Measurements from ENCODE around the gene OPCML. TPM values are rescaled to one million over a fixed set of nuclear protein-coding genes. Genes with fewer than 3 reads are reported as not detected.
A peak's percentile ranks its signal among the peaks of the same experiment; 100 is the strongest.

The OPCML gene
- total and polyA plus RNA-seq, 2 donors (not counting 1 experiment from before 2014, with no cell fraction given) = 0.99 to 2.8 TPM

DNA sequence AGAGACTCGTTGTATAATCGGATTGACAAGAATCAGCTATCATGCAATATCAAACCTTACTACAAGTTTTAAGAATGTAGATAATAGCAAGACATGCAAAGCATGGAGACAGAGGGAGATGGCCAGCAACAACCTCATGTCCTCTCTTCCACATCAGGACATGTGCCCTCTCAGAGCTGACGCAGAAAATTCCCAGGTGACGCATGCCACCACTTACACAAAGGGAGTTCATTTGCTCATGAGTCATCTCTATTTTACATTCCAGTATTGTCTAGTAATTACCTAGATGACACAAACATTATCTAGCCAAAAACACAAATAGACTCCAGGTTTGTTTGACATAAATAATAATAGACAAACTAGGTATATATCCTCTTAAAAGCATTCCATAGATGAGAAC, 38.1 kb upstream of the OPCML start:
- Histone ChIP-seq H3K79me2 (ENCODE audit: control insufficient read depth, insufficient read depth, low read length) (no peaks in the 10 kb centered on the region), H3K27ac (ENCODE audit: insufficient read depth, low read length) (no peak overlapping the region), H3K9ac (ENCODE audit: insufficient read depth, low read length) (no peak overlapping the region), H3K27me3 (ENCODE audit: control insufficient read depth, insufficient read depth, low read length) (no peaks in the 10 kb centered on the region), H3K36me3 (ENCODE audit: control insufficient read depth, insufficient read depth, low read length) (no peaks in the 10 kb centered on the region), H3K4me2 (ENCODE audit: extremely low read depth, insufficient read depth, low read length) (no peak overlapping the region), H2AFZ (ENCODE audit: low read length) (no peak overlapping the region), H3K9me3 (ENCODE audit: control insufficient read depth, insufficient read depth, low read depth, low read length) (no peaks in the 10 kb centered on the region), H4K20me1 (ENCODE audit: control insufficient read depth, extremely low read depth, insufficient read depth, low read length) (no peaks in the 10 kb centered on the region), H3K4me1 (ENCODE audit: control insufficient read depth, extremely low read depth, insufficient read depth, low read length) (no peaks in the 10 kb centered on the region), H3K4me3 (replicated peaks in 1 of 4; ENCODE audit: control extremely low read depth in 1 of 4, insufficient read depth in 1 of 4, low read depth in 3 of 4, low read length in 4 of 4) (no peak overlapping the region)
- no peak for TF ChIP-seq EZH2 (IDR thresholded peaks at IDR 0.05; ENCODE audit: low read length, missing control alignments)
- TF ChIP-seq, protein P1, sequence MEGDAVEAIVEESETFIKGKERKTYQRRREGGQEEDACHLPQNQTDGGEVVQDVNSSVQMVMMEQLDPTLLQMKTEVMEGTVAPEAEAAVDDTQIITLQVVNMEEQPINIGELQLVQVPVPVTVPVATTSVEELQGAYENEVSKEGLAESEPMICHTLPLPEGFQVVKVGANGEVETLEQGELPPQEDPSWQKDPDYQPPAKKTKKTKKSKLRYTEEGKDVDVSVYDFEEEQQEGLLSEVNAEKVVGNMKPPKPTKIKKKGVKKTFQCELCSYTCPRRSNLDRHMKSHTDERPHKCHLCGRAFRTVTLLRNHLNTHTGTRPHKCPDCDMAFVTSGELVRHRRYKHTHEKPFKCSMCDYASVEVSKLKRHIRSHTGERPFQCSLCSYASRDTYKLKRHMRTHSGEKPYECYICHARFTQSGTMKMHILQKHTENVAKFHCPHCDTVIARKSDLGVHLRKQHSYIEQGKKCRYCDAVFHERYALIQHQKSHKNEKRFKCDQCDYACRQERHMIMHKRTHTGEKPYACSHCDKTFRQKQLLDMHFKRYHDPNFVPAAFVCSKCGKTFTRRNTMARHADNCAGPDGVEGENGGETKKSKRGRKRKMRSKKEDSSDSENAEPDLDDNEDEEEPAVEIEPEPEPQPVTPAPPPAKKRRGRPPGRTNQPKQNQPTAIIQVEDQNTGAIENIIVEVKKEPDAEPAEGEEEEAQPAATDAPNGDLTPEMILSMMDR (conservative IDR thresholded peaks at IDR 0.05 in 1 of 2, IDR thresholded peaks at IDR 0.05 in 1 of 2; ENCODE audit: low read depth in 1 of 2, low read length in 2 of 2) = no peak
- peak in 1 of 2 donors; percentile 0 for DNase-seq (ENCODE audit: low read depth in 2 of 2)

- Histone ChIP-seq H3K9ac (ENCODE audit: insufficient read depth, low read length) (no peak overlapping the region), H3K27me3 (ENCODE audit: control insufficient read depth, insufficient read depth, low read length) (no peaks in the 10 kb centered on the region), H3K4me2 (ENCODE audit: extremely low read depth, insufficient read depth, low read length) (no peak overlapping the region), H2AFZ (ENCODE audit: low read length) (no peak overlapping the region), H3K36me3 (ENCODE audit: control insufficient read depth, insufficient read depth, low read length) (no peaks in the 10 kb centered on the region), H3K9me3 (ENCODE audit: control insufficient read depth, insufficient read depth, low read depth, low read length) (no peaks in the 10 kb centered on the region), H3K27ac (ENCODE audit: insufficient read depth, low read length) (no peak overlapping the region), H3K79me2 (ENCODE audit: control insufficient read depth, insufficient read depth, low read length) (no peaks in the 10 kb centered on the region), H3K4me1 (ENCODE audit: control insufficient read depth, extremely low read depth, insufficient read depth, low read length) (no peaks in the 10 kb centered on the region), H3K4me3 (replicated peaks in 1 of 4; ENCODE audit: control extremely low read depth in 1 of 4, insufficient read depth in 1 of 4, low read depth in 3 of 4, low read length in 4 of 4) (no peak overlapping the region), H4K20me1 (ENCODE audit: control insufficient read depth, extremely low read depth, insufficient read depth, low read length) (no peaks in the 10 kb centered on the region)
- no peak for DNase-seq (ENCODE audit: low read depth in 2 of 2)
- TF ChIP-seq EZH2 (IDR thresholded peaks at IDR 0.05; ENCODE audit: low read length, missing control alignments) = no peak
- TF ChIP-seq, protein P1 (conservative IDR thresholded peaks at IDR 0.05 in 1 of 2, IDR thresholded peaks at IDR 0.05 in 1 of 2; ENCODE audit: low read depth in 1 of 2, low read length in 2 of 2) = no peak
These were observed 31.3 kb upstream of the OPCML start for GRCh38 chr11:133563505-133564025.

DNA sequence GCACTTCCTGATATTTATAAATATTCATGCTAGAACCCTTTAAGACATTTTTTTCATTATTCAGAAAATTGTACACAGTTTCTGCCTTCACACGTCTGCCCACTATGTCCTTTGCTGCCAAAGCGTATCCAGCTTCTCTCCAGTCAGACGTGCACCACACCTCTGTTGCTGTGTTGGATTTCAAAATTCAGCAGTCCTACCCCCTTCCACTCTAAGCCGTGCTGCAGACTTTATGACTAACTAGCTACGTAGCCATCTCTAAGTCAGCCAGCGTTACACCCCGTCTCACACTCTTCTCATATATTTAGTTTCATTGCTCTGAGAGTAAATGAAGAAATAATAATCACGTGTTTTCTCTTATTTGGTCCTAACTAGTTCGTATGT, 28.2 kb upstream of the OPCML start:
- Histone ChIP-seq H4K20me1 (ENCODE audit: control insufficient read depth, extremely low read depth, insufficient read depth, low read length) (no peaks in the 10 kb centered on the region), H3K27me3 (ENCODE audit: control insufficient read depth, insufficient read depth, low read length) (no peaks in the 10 kb centered on the region), H3K79me2 (ENCODE audit: control insufficient read depth, insufficient read depth, low read length) (no peaks in the 10 kb centered on the region), H3K36me3 (ENCODE audit: control insufficient read depth, insufficient read depth, low read length) (no peaks in the 10 kb centered on the region), H3K27ac (ENCODE audit: insufficient read depth, low read length) (no peak overlapping the region), H3K9ac (ENCODE audit: insufficient read depth, low read length) (no peak overlapping the region), H3K4me1 (ENCODE audit: control insufficient read depth, extremely low read depth, insufficient read depth, low read length) (no peaks in the 10 kb centered on the region), H3K4me2 (ENCODE audit: extremely low read depth, insufficient read depth, low read length) (no peak overlapping the region), H3K4me3 (replicated peaks in 1 of 4; ENCODE audit: control extremely low read depth in 1 of 4, insufficient read depth in 1 of 4, low read depth in 3 of 4, low read length in 4 of 4) (no peak overlapping the region), H2AFZ (ENCODE audit: low read length) (no peak overlapping the region), H3K9me3 (ENCODE audit: control insufficient read depth, insufficient read depth, low read depth, low read length) (no peaks in the 10 kb centered on the region)
- TF ChIP-seq, protein P1 (conservative IDR thresholded peaks at IDR 0.05 in 1 of 2, IDR thresholded peaks at IDR 0.05 in 1 of 2; ENCODE audit: low read depth in 1 of 2, low read length in 2 of 2) = no peak
- TF ChIP-seq EZH2 (IDR thresholded peaks at IDR 0.05; ENCODE audit: low read length, missing control alignments) = no peak
- no peak for DNase-seq (ENCODE audit: low read depth in 2 of 2)
